ENCODE data around the gene PER2. TPM values are rescaled to one million over a fixed set of nuclear protein-coding genes. Genes with fewer than 3 reads are reported as not detected.

Gene PER2
- total and polyA plus RNA-seq, 2 experiments from 2014 or later = 2.3 to 6.2 TPM

DNA sequence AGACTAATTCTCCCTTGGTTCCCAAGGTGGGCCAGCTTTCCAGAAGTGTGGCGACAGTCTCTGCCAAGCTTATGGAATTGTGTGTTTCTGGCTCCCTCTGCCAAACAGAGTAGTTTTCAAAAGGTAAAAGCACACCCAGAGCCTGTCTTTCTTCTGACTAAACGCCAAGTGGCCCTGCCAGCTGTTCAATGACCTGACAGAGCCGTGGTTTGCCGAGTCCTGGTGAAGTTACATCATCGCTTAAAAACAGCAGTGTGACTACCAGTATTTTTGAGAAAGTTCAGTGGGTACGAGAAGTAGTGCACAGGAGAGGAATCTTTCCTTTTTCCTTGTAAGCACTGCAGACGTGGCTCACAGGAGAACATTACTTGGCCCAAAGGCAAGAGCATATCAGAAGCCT lies 1.9 kb downstream of the PER2 start:
- H3K9me3 ChIP-seq (ENCODE audit: low read depth) = no peaks in the 10 kb centered on the region
- peak overlapping the region; percentile 99 for H3K27ac ChIP-seq
- H4K20me1 ChIP-seq (ENCODE audit: insufficient read depth) = no peaks in the 10 kb centered on the region
- H3K36me3 ChIP-seq (ENCODE audit: low read depth) = no peaks in the 10 kb centered on the region
- no peak for TF ChIP-seq EZH2phosphoT487 (IDR thresholded peaks at IDR 0.05; ENCODE audit: insufficient read depth, low read depth)
- TF ChIP-seq EZH2 (IDR thresholded peaks at IDR 0.05; ENCODE audit: insufficient read depth, poor library complexity, severe bottlenecking) = no peak
- peaks cover 22% of the 10 kb centered on the region for H3F3A ChIP-seq (ENCODE audit: insufficient read depth)
- in situ Hi-C loops (cut with MboI) = no loop called here
- peak overlapping the region; percentile 75 for H3K4me3 ChIP-seq
- no peak overlapping the region; the same call in 1 of the 2 replicates for H2AFZ ChIP-seq
- H3K9me2 ChIP-seq (ENCODE audit: insufficient read depth) = no peaks in the 10 kb centered on the region
- H3K4me1 ChIP-seq (ENCODE audit: insufficient read depth) = peaks cover 23% of the 10 kb centered on the region
- 25 to 29% methylated on average over 7 of the region's 7 CpGs for WGBS, 2 experiments (ENCODE audit: low coverage in 1 of 2, low lambda C conversion rate in 2 of 2, missing lambda C conversion rate in 2 of 2)
- DNase-seq = peak; percentile 92
- peak overlapping the region; percentile 94 for H3K9ac ChIP-seq
- H3K27me3 ChIP-seq (replicated peaks; ENCODE audit: insufficient read depth) = no peaks in the 10 kb centered on the region
- peaks cover 42% of the 10 kb centered on the region for H3K79me2 ChIP-seq (ENCODE audit: insufficient read depth)
- peak overlapping the region; percentile 75 for H3K4me2 ChIP-seq (ENCODE audit: unreplicated experiment)

DNA sequence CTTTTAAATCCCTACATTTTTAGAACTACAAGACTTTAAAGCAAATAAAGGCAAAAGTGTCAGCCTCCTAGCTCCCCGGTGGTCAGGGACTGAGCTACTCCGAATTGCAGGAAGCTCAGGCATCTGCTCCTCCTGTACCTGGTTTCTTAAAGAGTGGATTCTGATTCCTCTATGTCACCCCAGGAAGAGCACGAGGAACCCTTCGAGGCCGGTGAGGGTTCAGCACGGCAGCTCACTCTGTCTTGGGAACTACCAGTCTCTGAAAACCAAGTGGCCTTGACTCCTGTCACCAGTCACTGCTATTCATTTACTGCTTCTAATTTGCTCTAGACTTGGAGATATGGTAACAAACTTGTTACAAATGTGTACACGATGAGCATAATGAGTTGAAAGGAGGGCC lies 2.3 kb downstream of the PER2 start:
- Histone ChIP-seq H3K36me3 (ENCODE audit: low read depth) (no peaks in the 10 kb centered on the region), H4K20me1 (ENCODE audit: insufficient read depth) (no peaks in the 10 kb centered on the region), H3K79me2 (ENCODE audit: insufficient read depth) (peaks cover 46% of the 10 kb centered on the region), H3K4me3 (peak overlapping the region; percentile 75; the same call in 1 of the 2 replicates), H3K27ac (peak overlapping the region; percentile 99), H3K4me2 (ENCODE audit: unreplicated experiment) (peak overlapping the region; percentile 75), H3K9me2 (ENCODE audit: insufficient read depth) (no peaks in the 10 kb centered on the region), H3K9me3 (ENCODE audit: low read depth) (no peaks in the 10 kb centered on the region), H3K27me3 (replicated peaks; ENCODE audit: insufficient read depth) (no peaks in the 10 kb centered on the region), H3K9ac (peak overlapping the region; percentile 94), H3K4me1 (ENCODE audit: insufficient read depth) (peaks cover 23% of the 10 kb centered on the region), H2AFZ (no peak overlapping the region; the same call in 1 of the 2 replicates), H3F3A (ENCODE audit: insufficient read depth) (peaks cover 22% of the 10 kb centered on the region)
- in situ Hi-C loops (cut with MboI) = no loop called here
- DNase-seq = no peak
- TF ChIP-seq EZH2phosphoT487 (IDR thresholded peaks at IDR 0.05; ENCODE audit: insufficient read depth, low read depth) (no peak), EZH2 (IDR thresholded peaks at IDR 0.05; ENCODE audit: insufficient read depth, poor library complexity, severe bottlenecking) (no peak)
- 13 to 15% methylated on average over 7 of the region's 7 CpGs for WGBS, 2 experiments (ENCODE audit: low coverage in 1 of 2, low lambda C conversion rate in 2 of 2, missing lambda C conversion rate in 2 of 2)

DNA sequence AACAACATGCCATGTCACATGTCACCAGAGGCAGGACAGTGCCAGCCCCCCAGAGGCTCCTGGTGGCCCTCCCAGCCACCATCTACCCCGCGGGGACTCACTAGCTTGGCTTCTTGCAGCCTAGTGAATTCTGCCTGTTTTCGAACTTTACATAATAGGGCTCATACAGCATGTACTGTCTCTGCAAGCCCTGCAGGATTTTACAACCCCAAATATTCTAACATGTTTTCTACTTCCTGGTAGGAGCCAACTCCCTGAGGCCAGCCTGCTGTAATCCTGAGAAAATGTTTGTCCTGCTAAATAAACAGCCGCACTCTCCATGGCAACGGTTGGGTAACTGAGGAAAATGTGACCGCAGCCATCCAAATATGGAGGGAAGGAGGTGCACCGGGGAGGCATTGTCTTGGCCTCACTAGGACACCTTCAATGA lies 2.7 kb downstream of the PER2 start:
- no peak overlapping the region; the same call in 1 of the 2 replicates for H2AFZ ChIP-seq
- in situ Hi-C loops (cut with MboI) = no loop called here
- peak overlapping the region; percentile 94 for H3K9ac ChIP-seq
- TF ChIP-seq EZH2 (IDR thresholded peaks at IDR 0.05; ENCODE audit: insufficient read depth, poor library complexity, severe bottlenecking) (no peak), EZH2phosphoT487 (IDR thresholded peaks at IDR 0.05; ENCODE audit: insufficient read depth, low read depth) (no peak)
- no peaks in the 10 kb centered on the region for H3K9me3 ChIP-seq (ENCODE audit: low read depth)
- no peaks in the 10 kb centered on the region for H4K20me1 ChIP-seq (ENCODE audit: insufficient read depth)
- peaks cover 22% of the 10 kb centered on the region for H3F3A ChIP-seq (ENCODE audit: insufficient read depth)
- H3K9me2 ChIP-seq (ENCODE audit: insufficient read depth) = no peaks in the 10 kb centered on the region
- peaks cover 23% of the 10 kb centered on the region for H3K4me1 ChIP-seq (ENCODE audit: insufficient read depth)
- no peaks in the 10 kb centered on the region for H3K27me3 ChIP-seq (replicated peaks; ENCODE audit: insufficient read depth)
- H3K36me3 ChIP-seq (ENCODE audit: low read depth) = no peaks in the 10 kb centered on the region
- 3 to 5% methylated on average over 7 of the region's 7 CpGs for WGBS, 2 experiments (ENCODE audit: low coverage in 1 of 2, low lambda C conversion rate in 2 of 2, missing lambda C conversion rate in 2 of 2)
- DNase-seq = peak; percentile 98
- peaks cover 47% of the 10 kb centered on the region for H3K79me2 ChIP-seq (ENCODE audit: insufficient read depth)
- peak overlapping the region; percentile 99 for H3K27ac ChIP-seq
- H3K4me2 ChIP-seq (ENCODE audit: unreplicated experiment) = peak overlapping the region; percentile 75
- peak overlapping the region; percentile 75 for H3K4me3 ChIP-seq

DNA sequence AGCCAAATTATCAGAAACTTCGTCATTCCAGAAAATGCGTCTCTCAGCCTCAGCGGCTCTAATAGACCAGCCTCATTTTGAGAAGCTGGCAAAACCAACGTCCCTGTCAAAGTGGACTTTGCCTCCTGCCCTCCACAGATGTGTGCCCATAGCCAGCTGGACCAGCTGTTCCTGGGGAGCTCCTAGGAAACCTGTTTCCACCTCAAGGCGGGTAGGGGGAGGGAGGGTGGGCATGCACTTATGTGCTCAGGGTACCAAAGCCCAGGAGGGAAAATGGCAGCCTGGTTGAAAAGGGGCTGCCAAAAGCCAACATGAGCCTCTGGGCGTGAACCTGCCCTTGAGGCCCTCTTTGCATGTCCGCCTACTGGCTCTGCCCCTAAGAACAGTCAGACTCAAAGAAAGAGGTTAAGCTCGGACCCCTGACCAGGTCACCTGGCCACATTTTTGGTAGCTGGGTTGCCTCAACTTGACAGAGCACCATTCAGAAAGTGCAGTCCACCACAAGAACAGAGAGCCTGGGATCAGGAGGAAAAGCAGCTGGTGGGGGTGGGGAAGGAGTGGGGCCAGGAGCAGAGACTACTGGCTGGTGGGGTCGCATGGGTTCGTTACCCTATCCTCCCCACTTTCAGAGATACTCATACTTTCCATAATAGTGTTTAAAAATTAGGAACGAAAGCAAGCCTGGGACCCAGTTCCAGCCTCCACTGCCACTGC lies 3.5 kb downstream of the PER2 start:
- H3K9me2 ChIP-seq (ENCODE audit: insufficient read depth) = no peaks in the 10 kb centered on the region
- H3K36me3 ChIP-seq (ENCODE audit: low read depth) = no peaks in the 10 kb centered on the region
- H2AFZ ChIP-seq = no peak overlapping the region
- peaks cover 22% of the 10 kb centered on the region for H3F3A ChIP-seq (ENCODE audit: insufficient read depth)
- H3K79me2 ChIP-seq (ENCODE audit: insufficient read depth) = peaks cover 54% of the 10 kb centered on the region
- in situ Hi-C loops (cut with MboI) = no loop called here
- no peaks in the 10 kb centered on the region for H3K27me3 ChIP-seq (replicated peaks; ENCODE audit: insufficient read depth)
- no peak for DNase-seq
- peaks cover 23% of the 10 kb centered on the region for H3K4me1 ChIP-seq (ENCODE audit: insufficient read depth)
- no peak for TF ChIP-seq EZH2 (IDR thresholded peaks at IDR 0.05; ENCODE audit: insufficient read depth, poor library complexity, severe bottlenecking)
- no peak for TF ChIP-seq EZH2phosphoT487 (IDR thresholded peaks at IDR 0.05; ENCODE audit: insufficient read depth, low read depth)
- peak overlapping the region; percentile 99 for H3K27ac ChIP-seq
- WGBS, 2 experiments (ENCODE audit: low coverage in 1 of 2, low lambda C conversion rate in 2 of 2, missing lambda C conversion rate in 2 of 2) = 77% methylated on average over 11 of the region's 11 CpGs
- H3K4me2 ChIP-seq (ENCODE audit: unreplicated experiment) = peak overlapping the region; percentile 75
- H3K4me3 ChIP-seq = peak overlapping the region; percentile 30; the same call in 1 of the 2 replicates
- no peaks in the 10 kb centered on the region for H4K20me1 ChIP-seq (ENCODE audit: insufficient read depth)
- peak overlapping the region; percentile 94 for H3K9ac ChIP-seq
- H3K9me3 ChIP-seq (ENCODE audit: low read depth) = no peaks in the 10 kb centered on the region

Measured in GM23248 (cell line).